ENCODE data around the gene RNF217. TPM values are rescaled to one million over a fixed set of nuclear protein-coding genes. Genes with fewer than 3 reads are reported as not detected.

The RNF217 gene
- total RNA-seq, 2 experiments from 2014 or later = 1.1 to 2.0 TPM

- no peak overlapping the region for H3K4me3 Mint-ChIP-seq
- peaks cover 6% of the 10 kb centered on the region for H3K4me1 Mint-ChIP-seq
- no peaks in the 10 kb centered on the region for H3K9me3 Mint-ChIP-seq
- H3K27ac Mint-ChIP-seq = no peak overlapping the region
- H3K27me3 Mint-ChIP-seq = peaks cover 19% of the 10 kb centered on the region
- no peak for DNase-seq
- POLR2A ChIA-PET = no interaction called here
- peaks cover 1% of the 10 kb centered on the region for H3K36me3 Mint-ChIP-seq (ENCODE audit: low read depth)
- CTCF ChIA-PET = no interaction called here
Observed at GRCh38 chr6:124968401-124968800, 6.2 kb downstream of the RNF217 start.

- Mint-ChIP-seq H3K4me3 (no peak overlapping the region), H3K36me3 (ENCODE audit: low read depth) (no peaks in the 10 kb centered on the region), H3K9me3 (no peaks in the 10 kb centered on the region), H3K27ac (no peak overlapping the region), H3K4me1 (no peaks in the 10 kb centered on the region), H3K27me3 (peaks cover 6% of the 10 kb centered on the region)
- no peak for DNase-seq
- CTCF ChIA-PET = no interaction called here
- POLR2A ChIA-PET = no interaction called here
Observed at GRCh38 chr6:124970243-124970642, 8.0 kb downstream of the RNF217 start.

GRCh38 chr6:124970763-124971162, 8.5 kb downstream of the RNF217 start:
- no peak for DNase-seq
- peaks cover 3% of the 10 kb centered on the region for H3K27me3 Mint-ChIP-seq
- CTCF ChIA-PET = no interaction called here
- H3K4me1 Mint-ChIP-seq = no peaks in the 10 kb centered on the region
- H3K36me3 Mint-ChIP-seq (ENCODE audit: low read depth) = no peaks in the 10 kb centered on the region
- POLR2A ChIA-PET = no interaction called here
- H3K4me3 Mint-ChIP-seq = no peak overlapping the region
- H3K27ac Mint-ChIP-seq = no peak overlapping the region
- no peaks in the 10 kb centered on the region for H3K9me3 Mint-ChIP-seq

GRCh38 chr6:124973780-124974179, 11.5 kb downstream of the RNF217 start:
- no peak for DNase-seq
- Mint-ChIP-seq H3K27me3 (no peaks in the 10 kb centered on the region), H3K27ac (no peak overlapping the region), H3K9me3 (peaks cover 2% of the 10 kb centered on the region), H3K36me3 (ENCODE audit: low read depth) (no peaks in the 10 kb centered on the region), H3K4me3 (no peak overlapping the region), H3K4me1 (no peaks in the 10 kb centered on the region)
- POLR2A ChIA-PET = no interaction called here
- CTCF ChIA-PET = no interaction called here

GRCh38 chr6:124974771-124975377, 12.6 kb downstream of the RNF217 start:
- H3K4me3 Mint-ChIP-seq = no peak overlapping the region
- no peaks in the 10 kb centered on the region for H3K36me3 Mint-ChIP-seq (ENCODE audit: low read depth)
- no peak overlapping the region for H3K27ac Mint-ChIP-seq
- DNase-seq = no peak
- ChIA-PET CTCF (no interaction called here), POLR2A (no interaction called here)
- H3K9me3 Mint-ChIP-seq = peaks cover 2% of the 10 kb centered on the region
- H3K4me1 Mint-ChIP-seq = no peaks in the 10 kb centered on the region
- H3K27me3 Mint-ChIP-seq = no peaks in the 10 kb centered on the region

GRCh38 chr6:124977067-124977908, 15.1 kb downstream of the RNF217 start:
- Mint-ChIP-seq H3K36me3 (ENCODE audit: low read depth) (no peaks in the 10 kb centered on the region), H3K9me3 (peaks cover 2% of the 10 kb centered on the region), H3K27ac (no peak overlapping the region), H3K27me3 (no peaks in the 10 kb centered on the region), H3K4me3 (no peak overlapping the region), H3K4me1 (no peaks in the 10 kb centered on the region)
- CTCF ChIA-PET = interaction anchor here (0.8 kb wide), 1 partner anchor 1175 kb away, joined by 3 read pairs; no protein-coding TSS in a partner anchor
- POLR2A ChIA-PET = no interaction called here
- no peak for DNase-seq

- no peaks in the 10 kb centered on the region for H3K36me3 Mint-ChIP-seq (ENCODE audit: low read depth)
- ChIA-PET POLR2A (no interaction called here), CTCF (no interaction called here)
- H3K27me3 Mint-ChIP-seq = no peaks in the 10 kb centered on the region
- no peak overlapping the region for H3K27ac Mint-ChIP-seq
- H3K4me3 Mint-ChIP-seq = no peak overlapping the region
- H3K9me3 Mint-ChIP-seq = peaks cover 2% of the 10 kb centered on the region
- no peaks in the 10 kb centered on the region for H3K4me1 Mint-ChIP-seq
- DNase-seq = no peak
Observed at GRCh38 chr6:124978451-124979293, 16.4 kb downstream of the RNF217 start.

- H3K27me3 Mint-ChIP-seq = no peaks in the 10 kb centered on the region
- ChIA-PET POLR2A (no interaction called here), CTCF (no interaction called here)
- H3K27ac Mint-ChIP-seq = no peak overlapping the region
- no peak overlapping the region for H3K4me3 Mint-ChIP-seq
- no peak for DNase-seq
- no peaks in the 10 kb centered on the region for H3K36me3 Mint-ChIP-seq (ENCODE audit: low read depth)
- H3K4me1 Mint-ChIP-seq = no peaks in the 10 kb centered on the region
- H3K9me3 Mint-ChIP-seq = peaks cover 2% of the 10 kb centered on the region
Observed at GRCh38 chr6:124979294-124979678, 17.0 kb downstream of the RNF217 start.

- Mint-ChIP-seq H3K9me3 (peaks cover 2% of the 10 kb centered on the region), H3K4me3 (no peak overlapping the region), H3K27ac (no peak overlapping the region), H3K4me1 (peaks cover 8% of the 10 kb centered on the region), H3K36me3 (ENCODE audit: low read depth) (no peaks in the 10 kb centered on the region), H3K27me3 (no peaks in the 10 kb centered on the region)
- POLR2A ChIA-PET = no interaction called here
- CTCF ChIA-PET = no interaction called here
- DNase-seq = no peak
Observed at GRCh38 chr6:124982669-124983068, 20.4 kb downstream of the RNF217 start.

- Mint-ChIP-seq H3K4me3 (no peak overlapping the region), H3K36me3 (ENCODE audit: low read depth) (no peaks in the 10 kb centered on the region), H3K27ac (no peak overlapping the region), H3K4me1 (peaks cover 8% of the 10 kb centered on the region), H3K9me3 (no peaks in the 10 kb centered on the region), H3K27me3 (no peaks in the 10 kb centered on the region)
- ChIA-PET CTCF (no interaction called here), POLR2A (no interaction called here)
- no peak for DNase-seq
Observed at GRCh38 chr6:124983383-124984083, 21.3 kb downstream of the RNF217 start.

- H3K27me3 Mint-ChIP-seq = no peaks in the 10 kb centered on the region
- POLR2A ChIA-PET = no interaction called here
- H3K36me3 Mint-ChIP-seq (ENCODE audit: low read depth) = no peaks in the 10 kb centered on the region
- DNase-seq = no peak
- CTCF ChIA-PET = no interaction called here
- H3K27ac Mint-ChIP-seq = no peak overlapping the region
- no peaks in the 10 kb centered on the region for H3K9me3 Mint-ChIP-seq
- H3K4me3 Mint-ChIP-seq = no peak overlapping the region
- peaks cover 8% of the 10 kb centered on the region for H3K4me1 Mint-ChIP-seq
Observed at GRCh38 chr6:124984668-124985338, 22.6 kb downstream of the RNF217 start.

- H3K27me3 Mint-ChIP-seq = no peaks in the 10 kb centered on the region
- H3K4me1 Mint-ChIP-seq = peaks cover 8% of the 10 kb centered on the region
- POLR2A ChIA-PET = no interaction called here
- no peaks in the 10 kb centered on the region for H3K9me3 Mint-ChIP-seq
- no peaks in the 10 kb centered on the region for H3K36me3 Mint-ChIP-seq (ENCODE audit: low read depth)
- CTCF ChIA-PET = no interaction called here
- DNase-seq = no peak
- H3K4me3 Mint-ChIP-seq = no peak overlapping the region
- no peak overlapping the region for H3K27ac Mint-ChIP-seq
Observed at GRCh38 chr6:124986164-124986563, 23.9 kb downstream of the RNF217 start.

- Mint-ChIP-seq H3K36me3 (ENCODE audit: low read depth) (no peaks in the 10 kb centered on the region), H3K4me1 (peaks cover 8% of the 10 kb centered on the region), H3K27ac (no peak overlapping the region), H3K9me3 (no peaks in the 10 kb centered on the region), H3K4me3 (no peak overlapping the region), H3K27me3 (no peaks in the 10 kb centered on the region)
- POLR2A ChIA-PET = no interaction called here
- CTCF ChIA-PET = interaction anchor here (1.4 kb wide), 1 partner anchor 166 kb away, joined by 3 read pairs; the partner anchor contains the start of gene TPD52L1
- no peak for DNase-seq
Observed at GRCh38 chr6:124987291-124987690, 25.1 kb downstream of the RNF217 start.
